ENCODE measurements around the gene MIDN.
A peak's percentile ranks its signal among the peaks of the same experiment; 100 is the strongest.
"Not testable (repeated sequence)": the region's sequence is repeated elsewhere in the genome, so short reads cannot be mapped to it uniquely, and the experiment has no call there.

The MIDN gene

GRCh38 chr19:1248139-1248785, at the start of gene MIDN:
MIDN (plus strand) TSS chr19:1248583; CDS start chr19:1250297, 1,714 bp downstream.
- H3K4me3 ChIP-seq (ENCODE audit: low read depth, low read length): peak within 1 kb of the TSS; percentile 70
- peak; percentile 56 for TF ChIP-seq CTCF (IDR thresholded peaks at IDR 0.05; ENCODE audit: borderline replicate concordance, insufficient read depth, low read depth, low read length)

- H3K4me3 ChIP-seq (ENCODE audit: low read depth, low read length): no peak overlapping the region
- no peak for TF ChIP-seq CTCF (IDR thresholded peaks at IDR 0.05; ENCODE audit: borderline replicate concordance, insufficient read depth, low read depth, low read length)
These were observed 48.9 kb upstream of the MIDN start for GRCh38 chr19:1199531-1199930.

GRCh38 chr19:1200614-1201013, 47.8 kb upstream of the MIDN start:
- H3K4me3 ChIP-seq (ENCODE audit: low read depth, low read length): not testable (repeated sequence)

GRCh38 chr19:1205114-1206099, 43.0 kb upstream of the MIDN start, which contains the start of gene STK11:
STK11 (plus strand) TSS chr19:1205778; CDS start chr19:1206914, 1,136 bp downstream.
- TF ChIP-seq CTCF (IDR thresholded peaks at IDR 0.05; ENCODE audit: borderline replicate concordance, insufficient read depth, low read depth, low read length): no peak
- H3K4me3 ChIP-seq (ENCODE audit: low read depth, low read length): peak within 1 kb of the TSS; percentile 92

GRCh38 chr19:1206150-1206863, 42.1 kb upstream of the MIDN start:
- H3K4me3 ChIP-seq (ENCODE audit: low read depth, low read length): peak overlapping the region; percentile 92
- no peak for TF ChIP-seq CTCF (IDR thresholded peaks at IDR 0.05; ENCODE audit: borderline replicate concordance, insufficient read depth, low read depth, low read length)

GRCh38 chr19:1206864-1207450, 41.4 kb upstream of the MIDN start:
- TF ChIP-seq CTCF (IDR thresholded peaks at IDR 0.05; ENCODE audit: borderline replicate concordance, insufficient read depth, low read depth, low read length): no peak
- peak overlapping the region; percentile 92 for H3K4me3 ChIP-seq (ENCODE audit: low read depth, low read length)

GRCh38 chr19:1208830-1209229, 39.6 kb upstream of the MIDN start:
- H3K4me3 ChIP-seq (ENCODE audit: low read depth, low read length): not testable (repeated sequence)
